GM19240 (cell line): ENCODE measurements around the gene IFT57.

Experiments
- DNase-seq: peaks from one replicate; pipeline ENCODE4 v3.0.0; 2011; ENCODE audit warnings: low spot score; ENCODE audit not compliant: insufficient read length

IFT57 gene

GRCh38 chr3:108219336-108219735 lies 2.9 kb downstream of the IFT57 start:
- no peak for DNase-seq

DNA sequence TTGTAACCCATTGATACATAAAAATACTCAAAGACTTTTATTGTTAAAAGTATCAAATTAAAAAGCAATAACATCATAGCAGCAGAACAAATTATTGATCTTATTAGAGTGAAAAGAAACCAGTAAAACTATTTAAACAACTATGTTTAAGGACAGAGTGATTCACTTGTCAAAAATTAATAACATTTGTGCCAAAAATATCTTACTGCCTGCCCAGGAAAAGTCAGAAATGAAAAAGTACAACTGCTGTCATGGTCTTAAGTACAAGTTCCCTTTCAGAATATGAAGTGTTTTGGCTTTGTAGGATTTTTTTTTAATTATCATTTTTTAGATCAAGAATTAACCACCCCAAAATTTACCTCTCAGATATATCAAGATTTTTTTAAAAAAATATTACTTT lies 3.4 kb downstream of the IFT57 start:
- no peak for DNase-seq

- no peak for DNase-seq
These were observed 6.4 kb downstream of the IFT57 start for GRCh38 chr3:108215871-108216270.

DNA sequence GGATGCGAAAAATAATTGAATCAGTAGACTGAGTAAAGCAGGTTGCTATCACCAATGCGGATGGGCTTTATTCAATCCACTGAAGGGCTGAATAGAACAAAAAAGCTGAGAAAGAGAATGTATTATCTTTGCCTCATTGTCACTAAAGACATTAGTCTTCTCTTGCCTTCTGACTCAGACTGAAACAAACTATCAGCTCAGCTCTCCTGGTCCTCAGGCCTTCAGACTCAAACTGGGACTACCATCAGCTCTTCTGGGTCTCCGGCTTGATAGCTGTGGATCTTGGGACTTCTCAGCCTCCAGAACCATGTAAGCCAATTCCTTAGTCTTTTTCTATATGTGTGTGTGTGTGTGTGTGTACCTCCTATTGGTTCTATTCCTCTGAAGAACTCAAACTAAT lies 12.6 kb downstream of the IFT57 start:
- DNase-seq, result no peak

GRCh38 chr3:108208831-108209230 lies 13.4 kb downstream of the IFT57 start:
- no peak for DNase-seq

DNA sequence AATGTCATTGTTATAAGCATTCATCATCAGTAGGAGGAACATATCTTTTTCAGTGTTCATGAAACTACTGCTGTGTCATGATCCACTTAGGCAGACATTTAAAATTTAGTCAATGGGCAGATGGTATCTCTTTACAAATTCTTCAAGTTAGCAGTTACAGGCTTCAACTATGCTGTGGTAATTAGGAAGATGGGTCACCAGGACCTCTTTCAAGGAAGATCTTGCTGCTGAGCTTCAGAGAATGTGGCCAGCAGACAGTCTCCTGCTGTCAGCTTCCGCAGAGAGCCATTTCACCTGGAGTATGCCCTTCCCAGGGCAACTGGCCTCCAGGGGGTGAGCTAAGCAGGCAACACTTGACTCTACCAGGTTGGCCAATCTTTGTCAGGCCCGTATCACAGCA lies 19.4 kb downstream of the IFT57 start:
- no peak for DNase-seq

- no peak for DNase-seq
These were observed 20.1 kb downstream of the IFT57 start for GRCh38 chr3:108202080-108202479.

DNA sequence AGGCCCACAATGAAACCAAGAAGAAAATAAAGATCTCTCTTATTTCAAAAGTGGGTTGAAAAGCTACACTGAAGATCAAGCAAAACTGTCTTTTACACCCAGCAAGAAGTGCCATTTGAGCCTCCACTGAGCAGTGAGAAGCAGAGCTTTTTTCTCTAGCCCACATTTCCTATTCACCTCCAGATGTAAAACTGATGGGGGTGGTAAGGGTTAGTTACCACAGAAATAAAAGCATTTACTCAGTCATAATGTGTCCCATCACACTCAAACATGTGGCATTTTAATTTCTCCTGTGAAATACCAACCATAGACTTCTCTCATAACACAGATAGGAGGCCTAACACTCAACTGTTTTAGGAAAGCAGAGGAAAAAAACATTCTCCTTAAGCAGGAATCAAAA lies 21.0 kb downstream of the IFT57 start:
- no peak for DNase-seq

- no peak for DNase-seq
These were observed 21.6 kb downstream of the IFT57 start for GRCh38 chr3:108200578-108200977.

- no peak for DNase-seq
These were observed 22.2 kb downstream of the IFT57 start for GRCh38 chr3:108200024-108200423.

DNA sequence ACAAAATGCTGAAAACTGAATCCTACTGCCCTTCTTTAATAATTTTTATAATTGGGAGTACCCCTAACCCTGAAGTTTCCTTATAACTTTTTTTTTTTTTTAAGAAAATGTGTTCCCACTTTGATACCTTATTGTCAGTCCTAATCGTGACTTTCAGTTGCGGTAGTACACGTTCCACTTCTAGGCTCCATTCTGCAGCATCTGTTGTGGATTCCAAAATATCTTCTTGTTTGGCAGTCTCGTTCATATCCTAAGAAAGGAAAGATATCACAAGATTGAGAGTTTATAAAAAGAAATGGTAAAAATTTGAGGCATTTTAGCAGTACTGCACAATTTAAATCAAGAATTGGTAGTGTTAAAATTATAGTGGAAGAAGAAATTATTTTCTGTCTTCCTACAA lies 30.8 kb downstream of the IFT57 start:
- no peak for DNase-seq

- DNase-seq, result no peak
These were observed 31.9 kb downstream of the IFT57 start for GRCh38 chr3:108190346-108190745.

DNA sequence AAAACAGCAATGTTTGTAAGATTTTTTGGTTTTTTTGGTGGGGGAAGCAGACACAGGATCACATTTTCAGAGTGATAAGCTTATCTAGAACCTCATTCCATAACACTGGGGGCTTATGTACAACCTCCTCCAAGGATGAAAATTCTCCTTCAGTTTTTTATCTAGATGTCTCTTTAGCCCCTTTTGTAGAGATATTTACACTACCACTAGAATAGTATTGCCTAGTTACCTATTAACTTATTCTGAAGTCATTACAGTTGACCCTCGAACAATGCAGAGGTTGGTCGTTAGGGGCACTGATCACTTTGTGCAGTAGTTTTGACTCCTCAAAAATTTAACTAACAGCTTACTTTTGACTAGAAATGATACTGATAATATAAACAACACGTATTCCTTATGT lies 32.8 kb downstream of the IFT57 start:
- DNase-seq, result no peak

DNA sequence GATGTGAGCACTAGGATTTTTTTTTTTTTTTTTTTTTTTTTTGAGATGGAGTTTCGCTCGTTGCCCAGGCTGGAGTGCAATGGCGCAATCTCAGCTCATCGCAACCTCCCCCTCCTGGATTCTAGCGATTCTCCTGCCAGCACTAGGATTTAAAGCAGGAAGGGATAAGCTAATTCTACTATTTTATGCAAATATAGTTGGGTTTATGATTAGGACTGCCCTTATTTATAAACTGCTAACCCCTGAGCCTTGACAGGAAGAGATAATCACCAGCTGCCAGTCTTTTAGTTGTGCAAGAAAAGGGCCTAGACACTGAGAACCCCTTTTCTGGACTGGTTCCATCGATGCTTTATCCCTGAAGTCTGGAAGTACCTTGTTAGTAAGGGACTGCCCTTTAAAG lies 36.7 kb downstream of the IFT57 start:
- DNase-seq, result no peak

DNA sequence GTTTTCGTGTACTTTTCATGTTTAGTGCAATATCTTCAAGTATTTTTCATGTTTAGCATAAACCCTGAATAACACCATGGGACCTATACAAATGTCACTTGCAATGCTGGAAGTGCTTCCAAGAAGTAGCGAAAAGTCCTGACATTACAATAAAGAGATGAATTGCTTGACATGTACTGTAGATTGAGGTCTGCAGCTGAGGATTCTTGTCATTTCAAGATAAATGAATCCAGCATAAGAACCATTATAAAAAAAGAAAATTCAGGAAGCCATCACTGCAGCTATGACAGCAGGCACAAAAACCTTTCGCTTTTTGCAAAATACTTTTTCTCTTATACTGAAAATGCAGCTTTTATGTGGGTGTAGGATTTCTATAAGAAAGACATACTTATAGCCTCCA lies 37.4 kb downstream of the IFT57 start:
- no peak for DNase-seq

DNA sequence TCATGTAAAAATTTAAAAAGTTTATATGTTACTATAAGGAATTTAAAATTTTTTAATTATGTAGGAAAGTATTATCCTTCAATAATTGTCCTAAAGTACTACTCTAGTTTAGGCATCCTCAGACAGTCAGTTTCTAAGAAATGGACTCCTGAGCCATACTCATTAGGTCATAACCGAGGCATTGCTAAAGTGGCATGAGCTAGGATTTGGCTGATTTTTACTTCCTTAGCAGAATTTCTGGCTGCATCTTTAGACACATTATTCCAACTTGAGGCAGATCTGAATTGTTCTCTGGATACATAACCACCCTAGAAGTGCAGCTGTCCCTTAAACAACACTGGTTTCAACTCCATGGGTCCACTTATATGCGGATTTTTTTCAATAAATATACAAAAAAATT lies 38.3 kb downstream of the IFT57 start:
- no peak for DNase-seq

- no peak for DNase-seq
These were observed 39.0 kb downstream of the IFT57 start for GRCh38 chr3:108183181-108183580.

DNA sequence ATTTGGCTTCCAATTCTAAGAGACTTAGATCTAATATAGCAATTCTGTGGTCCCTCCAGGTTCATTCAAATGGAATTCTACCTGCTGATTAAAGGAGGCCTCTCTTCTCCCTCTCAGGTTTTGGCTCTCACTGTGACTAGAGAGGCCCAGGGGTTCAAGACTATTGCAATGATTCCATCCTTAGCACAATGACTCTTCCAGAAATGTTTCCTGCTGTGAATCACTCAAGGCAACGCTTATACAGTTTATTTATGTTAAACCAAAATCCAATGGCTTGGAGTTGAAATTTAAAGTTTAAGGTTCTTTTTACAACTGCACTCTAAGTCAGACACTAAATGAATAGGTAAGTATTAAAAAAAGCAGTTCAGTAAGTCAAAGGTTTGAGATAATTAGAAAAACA lies 39.9 kb downstream of the IFT57 start:
- no peak for DNase-seq

- DNase-seq, result no peak
These were observed 41.1 kb downstream of the IFT57 start for GRCh38 chr3:108181172-108181571.

GRCh38 chr3:108180194-108180593 lies 42.0 kb downstream of the IFT57 start:
- no peak for DNase-seq

- DNase-seq, result no peak
These were observed 43.5 kb downstream of the IFT57 start for GRCh38 chr3:108178676-108179075.

DNA sequence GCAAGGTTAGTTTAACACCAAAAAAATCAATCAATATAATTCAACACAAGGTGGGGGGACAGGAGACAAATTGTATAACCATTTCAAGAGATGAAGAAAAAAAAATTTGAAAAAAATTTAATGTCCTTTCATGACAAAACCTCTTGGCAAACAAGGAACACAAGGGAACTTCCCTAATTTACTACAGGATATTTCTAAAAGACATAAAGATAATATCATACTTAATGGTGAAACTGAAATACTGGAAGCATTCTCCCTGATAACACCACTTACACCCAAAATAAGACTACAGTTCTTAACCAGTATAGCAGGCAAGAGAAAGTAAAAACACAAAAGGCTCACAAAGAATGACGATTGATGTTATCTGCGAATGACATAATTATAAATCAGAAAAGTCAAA lies 44.7 kb downstream of the IFT57 start:
- no peak for DNase-seq

- DNase-seq, result no peak
These were observed 46.9 kb downstream of the IFT57 start for GRCh38 chr3:108175352-108175751.

DNA sequence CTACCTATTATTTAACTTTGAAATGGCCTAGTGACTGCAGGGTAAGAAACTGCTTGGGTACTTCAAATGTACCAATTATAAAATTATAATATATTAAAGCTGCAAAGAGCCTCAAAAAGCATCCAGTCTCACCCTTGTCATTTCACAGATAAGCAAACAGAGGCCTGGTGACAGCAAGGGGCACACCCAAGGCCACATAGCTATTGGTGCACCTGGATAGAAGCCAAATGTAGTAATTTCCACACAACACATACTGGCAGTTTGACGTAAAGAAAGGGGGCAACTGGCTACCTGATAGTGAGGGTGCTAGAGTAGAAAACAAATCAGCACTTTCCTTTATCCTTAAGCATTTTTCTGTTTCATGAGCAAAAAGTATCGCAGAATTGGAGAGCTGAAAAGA lies 51.1 kb downstream of the IFT57 start:
- no peak for DNase-seq

DNA sequence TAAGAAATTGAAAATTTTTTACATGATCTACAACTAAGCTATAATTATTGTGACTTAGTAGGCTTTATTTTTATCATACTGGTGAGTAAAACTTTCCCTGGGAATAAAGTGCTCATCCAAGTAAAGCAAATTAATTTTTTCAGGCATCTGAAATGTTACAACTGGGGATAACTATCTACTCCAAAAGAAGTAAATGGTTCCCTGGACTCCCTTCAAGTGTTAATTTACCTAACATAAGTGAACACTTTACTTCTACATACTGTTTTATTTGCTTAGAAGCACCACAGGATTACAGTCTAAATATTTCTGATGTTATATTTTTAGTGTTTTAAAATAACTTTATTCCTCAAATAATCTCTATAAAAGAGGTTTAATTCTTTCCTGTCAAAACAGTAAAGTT lies 57.8 kb downstream of the IFT57 start:
- no peak for DNase-seq
